Measurements from ENCODE around the gene TMEM218.

Gene TMEM218

DNA sequence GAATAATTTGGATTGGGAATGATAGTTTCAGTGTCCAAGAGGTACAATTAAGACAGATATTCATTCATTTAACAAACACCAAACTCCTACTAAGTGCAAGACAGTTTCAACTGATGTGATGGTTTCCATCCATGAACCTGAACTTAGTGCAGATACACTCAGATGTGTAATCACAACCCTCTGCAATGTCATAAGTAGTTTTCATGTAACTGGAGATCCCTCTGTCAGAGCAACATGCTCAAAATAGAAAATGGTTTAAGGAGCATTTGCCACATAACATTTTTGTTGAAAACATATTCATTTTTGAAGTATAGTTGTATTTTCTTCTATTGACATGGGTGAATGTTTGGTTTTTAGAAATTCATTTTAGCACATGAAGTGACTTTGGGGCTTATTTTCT is 36.6 kb upstream of the TMEM218 start:
- no peaks in the 10 kb centered on the region for H3K36me3 ChIP-seq (ENCODE audit: insufficient read depth, low read length)
- no peak overlapping the region for H3K4me3 ChIP-seq (ENCODE audit: low read length, poor library complexity, severe bottlenecking)
- no peak for TF ChIP-seq CTCF (conservative IDR thresholded peaks at IDR 0.05; ENCODE audit: low read length)
- TF ChIP-seq EZH2phosphoT487 (IDR thresholded peaks at IDR 0.05; ENCODE audit: borderline replicate concordance), result no peak
- H3F3A ChIP-seq (ENCODE audit: low read depth), result no peaks in the 10 kb centered on the region
- H3K79me2 ChIP-seq (ENCODE audit: insufficient read depth, low read length), result no peaks in the 10 kb centered on the region
- H3K9ac ChIP-seq (ENCODE audit: low read depth, low read length, poor library complexity, severe bottlenecking), result no peak overlapping the region
- no peak overlapping the region for H3K4me2 ChIP-seq (ENCODE audit: low read depth, low read length, poor library complexity, severe bottlenecking)
- no peaks in the 10 kb centered on the region for H3K9me2 ChIP-seq (replicated peaks; ENCODE audit: low read depth, low read length)
- no peaks in the 10 kb centered on the region for H3K4me1 ChIP-seq (ENCODE audit: insufficient read depth, low read length, poor library complexity, severe bottlenecking)
- no peaks in the 10 kb centered on the region for H3K9me3 ChIP-seq (ENCODE audit: insufficient read depth, low read depth, low read length)
- no peaks in the 10 kb centered on the region for H4K20me1 ChIP-seq (ENCODE audit: insufficient read depth, low read length, poor library complexity, severe bottlenecking)
- H3K27me3 ChIP-seq (ENCODE audit: insufficient read depth, low read length, poor library complexity, severe bottlenecking), result no peaks in the 10 kb centered on the region
- H2AFZ ChIP-seq (ENCODE audit: low read length), result no peak overlapping the region

- no peak overlapping the region for H3K4me3 ChIP-seq (ENCODE audit: low read length, poor library complexity, severe bottlenecking)
- no peaks in the 10 kb centered on the region for H4K20me1 ChIP-seq (ENCODE audit: insufficient read depth, low read length, poor library complexity, severe bottlenecking)
- no peaks in the 10 kb centered on the region for H3K79me2 ChIP-seq (ENCODE audit: insufficient read depth, low read length)
- no peak overlapping the region for H3K4me2 ChIP-seq (ENCODE audit: low read depth, low read length, poor library complexity, severe bottlenecking)
- H3F3A ChIP-seq (ENCODE audit: low read depth), result no peaks in the 10 kb centered on the region
- H2AFZ ChIP-seq (ENCODE audit: low read length), result no peak overlapping the region
- TF ChIP-seq EZH2phosphoT487 (IDR thresholded peaks at IDR 0.05; ENCODE audit: borderline replicate concordance) (no peak), CTCF (conservative IDR thresholded peaks at IDR 0.05; ENCODE audit: low read length) (no peak)
- no peaks in the 10 kb centered on the region for H3K9me3 ChIP-seq (ENCODE audit: insufficient read depth, low read depth, low read length)
- no peak overlapping the region for H3K9ac ChIP-seq (ENCODE audit: low read depth, low read length, poor library complexity, severe bottlenecking)
- no peaks in the 10 kb centered on the region for H3K4me1 ChIP-seq (ENCODE audit: insufficient read depth, low read length, poor library complexity, severe bottlenecking)
- no peaks in the 10 kb centered on the region for H3K36me3 ChIP-seq (ENCODE audit: insufficient read depth, low read length)
- H3K9me2 ChIP-seq (replicated peaks; ENCODE audit: low read depth, low read length), result no peaks in the 10 kb centered on the region
- no peaks in the 10 kb centered on the region for H3K27me3 ChIP-seq (ENCODE audit: insufficient read depth, low read length, poor library complexity, severe bottlenecking)
Measured at GRCh38 chr11:125147280-125147679, 35.9 kb upstream of the TMEM218 start.

- no peak overlapping the region for H3K4me2 ChIP-seq (ENCODE audit: low read depth, low read length, poor library complexity, severe bottlenecking)
- H3K36me3 ChIP-seq (ENCODE audit: insufficient read depth, low read length), result no peaks in the 10 kb centered on the region
- no peak overlapping the region for H2AFZ ChIP-seq (ENCODE audit: low read length)
- H3K9ac ChIP-seq (ENCODE audit: low read depth, low read length, poor library complexity, severe bottlenecking), result no peak overlapping the region
- no peaks in the 10 kb centered on the region for H3K4me1 ChIP-seq (ENCODE audit: insufficient read depth, low read length, poor library complexity, severe bottlenecking)
- no peaks in the 10 kb centered on the region for H3K9me3 ChIP-seq (ENCODE audit: insufficient read depth, low read depth, low read length)
- H3F3A ChIP-seq (ENCODE audit: low read depth), result no peaks in the 10 kb centered on the region
- no peaks in the 10 kb centered on the region for H4K20me1 ChIP-seq (ENCODE audit: insufficient read depth, low read length, poor library complexity, severe bottlenecking)
- H3K9me2 ChIP-seq (replicated peaks; ENCODE audit: low read depth, low read length), result no peaks in the 10 kb centered on the region
- no peak overlapping the region for H3K4me3 ChIP-seq (ENCODE audit: low read length, poor library complexity, severe bottlenecking)
- TF ChIP-seq EZH2phosphoT487 (IDR thresholded peaks at IDR 0.05; ENCODE audit: borderline replicate concordance) (no peak), CTCF (conservative IDR thresholded peaks at IDR 0.05; ENCODE audit: low read length) (no peak)
- no peaks in the 10 kb centered on the region for H3K79me2 ChIP-seq (ENCODE audit: insufficient read depth, low read length)
- H3K27me3 ChIP-seq (ENCODE audit: insufficient read depth, low read length, poor library complexity, severe bottlenecking), result no peaks in the 10 kb centered on the region
Measured at GRCh38 chr11:125146232-125146631, 34.8 kb upstream of the TMEM218 start.

Measured in Loucy (cell line).